Fibroblast of skin of back (primary cell): ENCODE measurements around the gene SLC25A10.
A peak's percentile ranks its signal among the peaks of the same experiment; 100 is the strongest.

Experiments
- DNase-seq: peaks from one replicate; pipeline ENCODE4 v3.0.0-alpha.2; 2013

The SLC25A10 gene

GRCh38 chr17:81706757-81707624, 5.1 kb upstream of the SLC25A10 start:
- DNase-seq: no peak

- DNase-seq: no peak
Observed at GRCh38 chr17:81707725-81708646, 4.1 kb upstream of the SLC25A10 start.

DNA sequence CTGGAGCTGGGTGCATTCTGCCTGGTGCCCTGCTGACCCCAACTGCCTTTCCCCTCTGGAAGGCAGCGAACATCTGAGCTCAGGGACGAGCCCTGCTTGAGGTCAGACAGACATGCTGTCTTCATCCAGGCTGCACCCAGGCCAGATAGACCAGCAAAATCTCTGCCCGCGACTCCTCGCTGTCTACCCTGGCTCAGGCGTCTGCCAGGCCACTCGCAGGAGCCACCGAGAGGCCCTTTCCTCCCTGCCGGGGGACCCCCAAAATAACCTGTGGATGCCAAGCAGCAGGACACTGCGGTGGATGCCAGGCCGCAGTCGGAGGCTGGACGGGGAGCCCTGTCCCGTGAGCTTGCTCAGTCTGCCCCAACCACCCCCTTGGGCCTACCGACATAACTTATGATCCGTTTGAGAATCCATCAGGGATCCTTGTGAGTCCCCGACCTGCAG, 3.3 kb upstream of the SLC25A10 start:
- DNase-seq: no peak

GRCh38 chr17:81710514-81711308, 1.4 kb upstream of the SLC25A10 start:
- DNase-seq: no peak

GRCh38 chr17:81712468-81713003, 452 bp downstream of the SLC25A10 start:
- DNase-seq: peak; percentile 32

DNA sequence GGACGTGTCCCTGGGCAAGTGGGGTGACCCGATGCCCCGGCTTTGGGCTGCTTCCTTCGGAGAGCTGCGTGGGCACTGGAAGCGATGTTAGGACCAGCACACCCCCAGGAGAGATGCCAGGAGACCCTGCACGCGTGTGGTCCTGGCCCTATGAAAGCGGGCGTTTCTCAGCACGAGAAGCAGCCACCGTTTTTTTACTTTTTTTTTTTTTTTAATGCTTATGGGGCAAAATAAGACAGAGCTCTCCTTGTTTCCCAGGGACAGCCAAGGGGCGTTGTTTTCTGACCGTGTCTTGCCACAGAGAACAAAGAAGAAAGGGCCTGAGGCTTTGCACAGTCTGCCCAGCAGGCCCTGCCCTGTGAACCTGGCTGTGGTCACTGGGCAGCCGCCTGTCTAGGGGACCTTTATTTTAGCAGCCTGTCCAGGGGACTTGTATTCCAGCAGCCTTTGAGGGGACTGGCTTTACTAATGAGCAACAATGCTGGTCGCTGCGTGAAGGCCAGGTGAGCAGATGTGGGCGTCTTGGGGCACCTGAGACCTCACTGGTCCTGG, 996 bp downstream of the SLC25A10 start:
- DNase-seq: no peak

GRCh38 chr17:81713556-81714411, 1.7 kb downstream of the SLC25A10 start:
- DNase-seq: no peak

DNA sequence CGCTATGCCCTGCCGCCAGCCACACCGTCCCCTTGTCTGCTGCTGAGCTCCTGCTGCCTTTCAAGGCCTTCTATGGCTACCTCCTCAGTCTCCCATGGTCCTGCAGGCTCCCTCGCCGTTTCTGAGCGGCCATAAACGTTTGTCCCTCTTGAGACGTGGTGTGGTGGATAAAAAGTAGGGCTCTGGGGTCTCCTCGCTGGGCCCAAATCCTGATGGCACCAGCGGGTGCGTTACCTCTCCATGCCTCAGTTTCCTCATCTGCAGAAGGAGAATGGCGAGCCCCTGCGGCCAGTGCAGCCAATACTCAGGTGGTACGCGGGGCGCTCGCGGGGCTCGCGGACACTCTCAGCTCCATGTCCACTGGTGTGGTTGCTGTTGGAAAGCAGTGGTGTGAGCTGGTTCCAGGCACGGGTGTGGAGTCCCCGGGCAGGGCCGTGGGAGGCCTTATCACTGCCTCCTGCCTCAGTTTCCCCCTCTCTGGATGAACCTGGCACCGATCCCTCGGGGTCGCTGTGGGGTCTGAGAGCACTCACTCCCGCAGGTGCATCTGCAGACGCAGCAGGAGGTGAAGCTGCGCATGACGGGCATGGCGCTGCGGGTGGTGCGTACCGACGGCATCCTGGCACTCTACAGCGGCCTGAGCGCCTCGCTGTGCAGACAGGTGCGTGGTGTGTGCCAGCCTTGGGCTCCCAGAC, 2.5 kb downstream of the SLC25A10 start:
- DNase-seq: no peak

GRCh38 chr17:81715107-81715871, 3.2 kb downstream of the SLC25A10 start:
- no peak for DNase-seq

GRCh38 chr17:81715872-81716673, 4.0 kb downstream of the SLC25A10 start:
- no peak for DNase-seq

DNA sequence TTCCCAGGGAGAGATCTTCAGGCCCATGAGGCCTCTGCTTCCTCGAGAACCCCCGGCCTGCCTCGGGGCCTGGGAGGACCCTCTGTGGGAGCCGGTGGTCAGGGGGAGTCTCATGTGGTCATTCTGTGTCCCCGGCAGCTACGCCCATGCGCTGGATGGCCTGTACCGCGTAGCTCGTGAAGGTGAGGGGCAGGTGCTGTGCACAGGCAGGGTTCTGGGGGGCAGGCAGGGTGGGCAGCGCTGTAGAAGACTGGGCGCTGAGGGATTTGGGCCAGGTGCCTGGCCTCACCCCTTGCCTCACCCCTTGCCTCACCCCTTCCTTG, 4.6 kb downstream of the SLC25A10 start:
- no peak for DNase-seq

GRCh38 chr17:81717049-81717765, 5.1 kb downstream of the SLC25A10 start:
- DNase-seq: no peak

- no peak for DNase-seq
Observed at GRCh38 chr17:81717766-81718089, 5.6 kb downstream of the SLC25A10 start.

DNA sequence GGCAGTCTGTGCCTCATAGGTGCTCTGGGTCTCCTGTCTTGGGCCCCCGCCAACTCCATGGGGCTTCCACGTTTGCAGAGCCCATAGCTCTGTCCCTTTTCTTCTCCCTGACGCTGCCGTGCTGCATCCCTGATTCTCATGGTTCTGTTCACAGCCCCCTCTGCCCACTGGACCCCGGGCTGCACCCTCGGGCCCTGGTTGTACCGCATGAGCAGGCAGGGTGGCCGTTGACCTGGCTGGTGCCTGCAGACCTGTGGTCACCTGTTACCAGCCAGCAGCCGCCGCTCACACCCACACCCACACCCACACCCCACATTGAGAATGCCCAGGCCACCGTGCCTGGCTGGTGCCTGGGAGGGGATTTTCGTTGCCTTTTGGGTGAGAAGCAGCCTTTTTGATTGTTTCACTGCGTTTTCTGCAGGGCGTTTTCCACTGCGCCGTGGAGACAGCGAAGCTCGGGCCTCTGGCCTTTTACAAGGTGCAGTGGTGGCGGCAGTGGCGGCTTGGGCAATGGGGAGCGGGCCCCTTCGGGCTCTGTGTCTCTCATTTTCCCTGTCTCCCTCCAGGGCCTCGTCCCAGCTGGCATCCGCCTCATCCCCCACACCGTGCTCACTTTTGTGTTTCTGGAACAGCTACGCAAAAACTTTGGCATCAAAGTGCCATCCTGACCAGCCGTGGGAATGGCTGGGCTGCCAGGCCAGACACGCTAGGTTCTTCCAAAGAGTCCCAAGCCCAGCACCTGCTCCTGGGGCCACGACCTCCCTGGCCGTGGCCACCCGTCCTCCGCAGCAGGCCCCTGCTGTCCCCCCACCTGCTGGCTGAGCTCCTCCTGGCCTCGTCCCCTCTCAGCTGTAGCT, 7.6 kb downstream of the SLC25A10 start:
- no peak for DNase-seq

- DNase-seq: no peak
Observed at GRCh38 chr17:81720267-81721071, 8.4 kb downstream of the SLC25A10 start.
